Upper lobe of right lung (tissue), 1 donor: Measurements from ENCODE around the gene ELL. TPM values are rescaled to one million over a fixed set of nuclear protein-coding genes. Genes with fewer than 3 reads are reported as not detected.
A peak's percentile ranks its signal among the peaks of the same experiment; 100 is the strongest.

Experiments
- ATAC-seq: fragments of 200-7000 bp; cut with Tn5 transposase; one replicate; pipeline ENCODE4 v1.9.1; 2020; ENCODE audit warnings: mild to moderate bottlenecking, moderate library complexity
- DNase-seq: peaks from one replicate; pipeline ENCODE4 v3.0.0-alpha.2; 2020
- H3K27ac ChIP-seq: fragments of 200-600 bp; one replicate; pipeline ENCODE4 v1.8.0; 2022
- H3K27me3 ChIP-seq: fragments of 200-600 bp; one replicate; pipeline ENCODE4 v1.8.0; 2022; ENCODE audit warnings: mild to moderate bottlenecking
- H3K36me3 ChIP-seq: fragments of 200-600 bp; one replicate; pipeline ENCODE4 v1.8.0; 2022
- H3K4me1 ChIP-seq: fragments of 200-600 bp; one replicate; pipeline ENCODE4 v1.8.0; 2022
- H3K4me3 ChIP-seq: fragments of 200-600 bp; one replicate; pipeline ENCODE4 v1.8.0; 2022; ENCODE audit warnings: mild to moderate bottlenecking
- H3K9me3 ChIP-seq: fragments of 200-600 bp; one replicate; pipeline ENCODE4 v1.8.0; 2022
- intact Hi-C: fragments of 100-400 bp; cut with DNase I; formaldehyde crosslinking; loops from one replicate; pipeline ENCODE4 v1.11.0; 2022
- total RNA-seq: library from RNA; stranded (reverse); fragmentation: NEBNext Ultra II Directional; extraction: Animal tissue kit (Norgen Biotek cat#: 25700); gene quantifications from one replicate; pipeline ENCODE4 v1.2.1, GENCODE V29; 2021
- TF ChIP-seq, protein P1 (sequence below): fragments of 200-600 bp; IDR thresholded peaks from one replicate; pipeline ENCODE4 v1.8.0; 2022; ENCODE audit warnings: antibody characterized with exemption
- donor health status: DM: no; HTN: yes; CAD: no; lungs with severe emphysema.

ELL gene
- total RNA-seq, 1 donor from 2014 or later: 17.7 TPM

DNA sequence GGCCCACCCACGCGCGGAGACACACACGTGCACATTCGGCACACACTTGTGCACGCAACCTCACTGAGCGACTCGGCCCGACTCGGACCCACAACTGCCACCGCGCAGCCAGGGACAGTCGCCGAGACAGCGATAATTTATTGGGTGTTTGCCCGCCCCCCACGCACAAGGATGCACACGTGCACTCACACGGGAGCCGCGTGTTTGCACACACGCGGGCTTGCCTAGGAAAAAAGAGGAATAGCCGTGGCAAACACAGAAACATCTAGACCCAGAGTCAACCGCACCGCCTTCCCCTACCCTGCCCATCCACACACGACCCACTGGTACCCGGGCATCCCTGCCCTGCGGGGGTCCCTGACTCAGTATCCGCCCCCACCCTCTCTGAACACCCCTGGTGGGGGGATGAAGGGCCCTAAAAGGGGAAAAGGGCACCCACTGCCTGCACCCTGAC lies 103.8 kb downstream of the ELL start:
- Histone ChIP-seq H3K27me3 (no peaks in the 10 kb centered on the region), H3K9me3 (no peaks in the 10 kb centered on the region), H3K27ac (peak overlapping the region; percentile 92), H3K4me1 (peaks cover 61% of the 10 kb centered on the region), H3K4me3 (peak overlapping the region; percentile 72), H3K36me3 (no peaks in the 10 kb centered on the region)
- ATAC-seq (no peak), DNase-seq (peak; percentile 83)
- TF ChIP-seq, protein P1, sequence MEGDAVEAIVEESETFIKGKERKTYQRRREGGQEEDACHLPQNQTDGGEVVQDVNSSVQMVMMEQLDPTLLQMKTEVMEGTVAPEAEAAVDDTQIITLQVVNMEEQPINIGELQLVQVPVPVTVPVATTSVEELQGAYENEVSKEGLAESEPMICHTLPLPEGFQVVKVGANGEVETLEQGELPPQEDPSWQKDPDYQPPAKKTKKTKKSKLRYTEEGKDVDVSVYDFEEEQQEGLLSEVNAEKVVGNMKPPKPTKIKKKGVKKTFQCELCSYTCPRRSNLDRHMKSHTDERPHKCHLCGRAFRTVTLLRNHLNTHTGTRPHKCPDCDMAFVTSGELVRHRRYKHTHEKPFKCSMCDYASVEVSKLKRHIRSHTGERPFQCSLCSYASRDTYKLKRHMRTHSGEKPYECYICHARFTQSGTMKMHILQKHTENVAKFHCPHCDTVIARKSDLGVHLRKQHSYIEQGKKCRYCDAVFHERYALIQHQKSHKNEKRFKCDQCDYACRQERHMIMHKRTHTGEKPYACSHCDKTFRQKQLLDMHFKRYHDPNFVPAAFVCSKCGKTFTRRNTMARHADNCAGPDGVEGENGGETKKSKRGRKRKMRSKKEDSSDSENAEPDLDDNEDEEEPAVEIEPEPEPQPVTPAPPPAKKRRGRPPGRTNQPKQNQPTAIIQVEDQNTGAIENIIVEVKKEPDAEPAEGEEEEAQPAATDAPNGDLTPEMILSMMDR: no peak
- intact Hi-C loops: no loop called here

DNA sequence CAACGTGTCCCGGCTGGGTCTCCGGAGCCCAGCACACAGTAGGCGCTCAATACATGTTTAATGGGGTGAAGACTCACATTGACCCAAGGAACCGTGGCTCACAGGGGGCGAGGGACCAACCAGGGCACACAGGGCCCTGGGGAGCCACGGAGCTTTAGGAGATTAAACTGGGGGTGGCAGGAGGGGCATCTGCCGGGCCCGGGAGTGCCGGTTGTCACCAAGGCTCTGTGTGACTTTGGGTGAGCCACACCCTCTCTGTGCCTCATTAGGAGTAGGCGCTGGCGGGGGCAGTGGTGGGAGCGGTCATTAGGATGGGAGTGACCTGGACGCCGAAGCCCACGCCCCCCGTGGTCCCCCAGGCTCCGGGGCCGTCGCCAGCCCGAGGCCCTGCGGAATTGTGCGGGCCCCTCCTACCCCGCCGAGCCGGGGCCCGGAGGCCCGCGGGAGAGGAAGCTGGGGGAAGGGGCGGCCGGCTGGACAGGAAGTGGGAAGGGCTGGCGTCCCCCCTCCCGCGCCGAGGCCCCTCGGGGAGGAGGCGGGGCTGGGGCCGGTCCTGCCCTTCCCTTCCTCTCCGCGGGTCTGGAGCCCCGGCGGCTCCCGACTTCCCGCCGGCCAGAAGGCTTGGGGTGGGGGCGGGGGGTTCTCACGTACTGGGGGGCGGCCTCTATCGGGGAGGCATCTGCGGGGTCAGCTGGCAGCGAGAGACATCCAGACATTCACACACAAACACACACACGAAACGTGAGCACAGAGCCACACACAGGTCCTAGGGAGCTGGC lies 104.4 kb downstream of the ELL start:
- H3K27ac ChIP-seq: peak overlapping the region; percentile 92
- no peaks in the 10 kb centered on the region for H3K9me3 ChIP-seq
- TF ChIP-seq, protein P1: no peak
- intact Hi-C loops: no loop called here
- H3K27me3 ChIP-seq: no peaks in the 10 kb centered on the region
- H3K4me3 ChIP-seq: peak overlapping the region; percentile 72
- peaks cover 61% of the 10 kb centered on the region for H3K4me1 ChIP-seq
- DNase-seq: peak; percentile 89
- peak; percentile 54 for ATAC-seq
- no peaks in the 10 kb centered on the region for H3K36me3 ChIP-seq

DNA sequence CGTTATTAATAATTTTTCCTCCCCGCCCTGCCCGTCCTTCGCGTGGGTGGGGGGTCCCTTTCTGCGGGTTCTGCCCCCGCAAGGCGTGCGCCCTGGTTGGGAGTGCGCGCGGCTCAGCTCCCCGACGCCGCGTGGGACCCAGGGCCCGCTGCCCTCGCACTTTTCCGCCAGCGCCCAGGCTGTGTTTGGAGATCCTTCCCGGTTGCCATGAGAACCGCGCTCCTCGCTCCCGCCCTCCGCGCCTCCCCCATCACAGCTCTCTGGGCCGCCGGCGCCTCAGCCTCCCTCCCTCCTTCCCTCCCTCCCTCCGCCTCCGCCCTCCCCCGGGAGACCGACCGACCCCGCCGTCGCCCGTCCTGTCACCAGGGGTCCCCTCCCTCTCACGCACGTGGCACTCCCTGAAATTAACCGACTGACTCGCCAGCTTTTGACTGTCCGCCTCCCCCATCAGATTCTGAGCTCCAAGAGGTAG lies 105.1 kb downstream of the ELL start:
- Histone ChIP-seq H3K27ac (peak overlapping the region; percentile 92), H3K4me3 (peak overlapping the region; percentile 72), H3K4me1 (peaks cover 61% of the 10 kb centered on the region), H3K9me3 (no peaks in the 10 kb centered on the region), H3K36me3 (no peaks in the 10 kb centered on the region), H3K27me3 (no peaks in the 10 kb centered on the region)
- TF ChIP-seq, protein P1: no peak
- peak; percentile 91 for DNase-seq
- ATAC-seq: peak; percentile 57
- intact Hi-C loops: no loop called here

DNA sequence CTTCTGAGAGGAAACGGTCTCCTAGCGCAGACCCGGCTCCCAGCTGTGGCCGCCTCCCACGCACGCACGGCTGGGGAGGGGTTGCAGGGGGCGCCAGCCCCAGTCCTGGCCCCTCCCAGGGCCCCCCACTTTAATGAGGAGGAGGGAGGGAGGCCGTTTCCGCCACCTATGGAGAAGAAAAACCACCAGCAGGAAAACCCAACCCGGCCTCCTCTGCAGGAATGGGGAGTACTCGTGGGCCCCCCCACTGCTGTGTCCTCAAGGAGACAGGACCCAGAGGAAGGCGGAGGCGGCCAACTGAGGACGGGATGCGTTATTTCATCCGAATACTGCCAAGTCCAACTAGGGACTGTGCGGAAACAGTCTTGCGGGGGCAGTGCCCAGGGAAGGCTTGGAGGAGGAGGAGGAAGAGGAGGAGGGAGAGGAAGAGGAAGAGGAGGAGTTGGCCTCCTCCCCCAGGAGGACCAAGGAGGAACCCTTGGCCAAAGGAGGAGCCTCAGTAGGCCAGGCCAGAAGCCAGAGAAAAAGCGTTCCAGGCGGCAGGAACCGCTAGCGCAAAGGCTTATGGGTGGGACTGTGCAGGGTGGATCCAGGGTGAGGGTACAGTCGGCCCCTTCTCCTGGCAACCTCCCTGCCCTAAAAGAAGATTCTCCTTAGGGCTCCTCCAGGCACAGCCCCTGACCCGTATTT lies 106.5 kb downstream of the ELL start:
- Histone ChIP-seq H3K27ac (peak overlapping the region; percentile 92), H3K36me3 (no peaks in the 10 kb centered on the region), H3K4me3 (peak overlapping the region; percentile 36), H3K4me1 (peaks cover 49% of the 10 kb centered on the region), H3K27me3 (no peaks in the 10 kb centered on the region), H3K9me3 (no peaks in the 10 kb centered on the region)
- TF ChIP-seq, protein P1: no peak
- ATAC-seq (peak; percentile 28), DNase-seq (peak; percentile 83)
- intact Hi-C loops: no loop called here

DNA sequence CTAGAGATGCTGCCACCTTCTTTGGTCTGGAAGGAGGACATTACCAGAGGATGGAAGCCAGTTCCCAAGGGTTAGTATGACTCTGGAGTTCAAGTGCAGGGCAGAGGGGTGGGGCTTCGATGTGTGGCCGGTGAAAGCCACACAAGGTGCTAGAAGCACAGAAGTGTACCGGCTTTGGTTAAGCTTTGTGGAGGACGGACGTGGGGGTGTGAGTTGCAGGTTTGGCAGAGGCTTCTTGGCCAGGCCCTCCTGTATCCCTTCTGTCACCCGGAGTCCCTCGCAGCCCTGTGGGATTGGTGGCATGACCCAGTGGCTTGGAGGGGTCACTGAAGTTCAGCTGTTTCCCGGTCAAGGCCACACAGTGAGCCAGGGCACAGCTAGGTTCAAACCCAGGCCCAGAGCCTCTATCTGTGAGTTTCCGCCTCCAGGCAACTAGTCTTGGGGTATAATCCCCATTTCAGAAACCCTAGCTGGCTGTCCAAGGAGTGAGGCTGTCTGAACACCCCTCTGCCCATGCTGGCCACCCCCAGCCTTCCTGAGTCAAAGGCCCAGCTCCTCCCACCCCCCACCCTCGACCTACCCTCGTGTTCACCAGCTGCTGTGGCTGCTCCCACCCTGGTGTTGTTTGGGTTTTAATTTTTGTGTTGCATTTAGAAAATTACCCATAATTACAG lies 107.2 kb downstream of the ELL start:
- H3K4me1 ChIP-seq: peaks cover 46% of the 10 kb centered on the region
- intact Hi-C loops: loop anchor here (5.0 kb wide), 1 partner anchor 67 kb away; no protein-coding TSS in a partner anchor
- H3K4me3 ChIP-seq: peak overlapping the region; percentile 36
- no peak for ATAC-seq
- TF ChIP-seq, protein P1: no peak
- DNase-seq: peak; percentile 64
- H3K9me3 ChIP-seq: no peaks in the 10 kb centered on the region
- no peaks in the 10 kb centered on the region for H3K27me3 ChIP-seq
- no peaks in the 10 kb centered on the region for H3K36me3 ChIP-seq
- peak overlapping the region; percentile 92 for H3K27ac ChIP-seq
